Renal cortical epithelial cell (primary cell): ENCODE measurements around the gene NPPB. TPM values are rescaled to one million over a fixed set of nuclear protein-coding genes. Genes with fewer than 3 reads are reported as not detected.

Experiments used
- DNase-seq: peaks from one replicate; pipeline ENCODE4 v3.0.0-alpha.2; 2011; ENCODE audit warnings: low read depth
- total RNA-seq: library from RNA; depleted of rRNA; stranded (reverse); fragments of >200 nt; gene quantifications from 2 replicates; pipeline ENCODE4 v1.2.3, GENCODE V29; 2014

Gene NPPB
- total RNA-seq, 1 donor from 2014 or later = not detected

GRCh38 chr1:11880911-11881748, 22.4 kb upstream of the NPPB start:
- no peak for DNase-seq

GRCh38 chr1:11880181-11880575, 21.4 kb upstream of the NPPB start:
- DNase-seq = no peak

- no peak for DNase-seq
Measured at GRCh38 chr1:11879311-11880180, 20.8 kb upstream of the NPPB start.

DNA sequence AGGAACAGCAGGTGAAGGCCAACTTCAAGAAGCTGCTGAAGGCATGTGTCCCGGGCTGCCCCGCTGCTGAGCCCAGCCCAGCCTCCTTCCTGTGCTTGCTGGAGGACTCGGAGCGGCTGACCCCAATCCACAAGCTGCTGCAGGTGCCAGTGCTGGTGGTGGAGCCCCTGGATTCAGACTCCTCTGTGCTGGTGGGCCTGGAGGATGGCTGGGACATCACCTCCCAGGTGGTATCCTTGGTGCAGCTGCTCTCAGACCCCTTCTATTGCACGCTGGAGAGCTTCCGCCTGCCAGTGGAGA, 20.1 kb upstream of the NPPB start:
- no peak for DNase-seq

DNA sequence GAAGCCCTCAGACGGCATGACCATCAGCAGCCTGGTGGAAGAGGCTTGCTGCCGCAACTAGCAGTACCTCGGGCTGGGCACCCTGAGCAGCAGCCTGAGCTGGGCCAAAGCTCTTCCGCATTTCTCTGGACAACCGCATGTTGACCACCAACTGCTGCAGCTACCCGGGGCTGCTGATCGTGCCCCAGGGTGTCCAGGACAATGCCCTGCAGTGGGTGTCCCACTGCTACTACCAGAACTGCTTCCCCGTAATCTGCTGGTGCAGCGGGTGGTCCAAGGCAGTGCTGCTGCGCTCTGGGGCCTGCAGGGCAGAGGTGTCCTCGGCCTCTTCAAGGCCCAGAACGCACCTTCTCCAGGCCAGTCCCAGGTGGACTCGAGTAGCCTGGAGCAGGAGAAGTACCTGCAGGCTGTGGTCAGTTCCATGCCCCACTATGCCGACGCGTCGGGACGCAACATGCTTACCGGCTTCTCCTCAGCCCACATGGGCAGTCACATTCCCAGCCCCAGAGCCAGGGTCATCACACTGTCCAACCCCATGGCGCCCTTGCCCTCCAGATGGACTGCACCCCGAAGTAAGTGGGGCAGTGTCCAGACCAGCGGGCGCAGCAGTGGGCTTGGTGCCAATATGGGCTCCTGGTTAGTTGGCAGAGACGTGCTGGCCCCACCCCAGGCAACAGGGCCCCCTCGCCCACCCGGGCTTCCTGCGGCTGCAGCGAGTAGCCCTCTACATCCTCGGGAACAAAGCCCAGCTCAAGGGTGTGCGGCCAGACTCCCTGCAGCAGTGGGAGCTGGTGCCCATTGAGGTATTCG, 19.5 kb upstream of the NPPB start:
- DNase-seq = no peak

GRCh38 chr1:11877074-11877473, 18.3 kb upstream of the NPPB start:
- DNase-seq = no peak

GRCh38 chr1:11875094-11875493, 16.3 kb upstream of the NPPB start:
- DNase-seq = no peak

GRCh38 chr1:11874624-11875023, 15.9 kb upstream of the NPPB start:
- DNase-seq = no peak

GRCh38 chr1:11874258-11874562, 15.5 kb upstream of the NPPB start:
- no peak for DNase-seq

- DNase-seq = peak; percentile 23
Measured at GRCh38 chr1:11873395-11874257, 14.9 kb upstream of the NPPB start.

- DNase-seq = no peak
Measured at GRCh38 chr1:11872545-11872944, 13.8 kb upstream of the NPPB start.

GRCh38 chr1:11869650-11870207, 11.0 kb upstream of the NPPB start:
- no peak for DNase-seq

DNA sequence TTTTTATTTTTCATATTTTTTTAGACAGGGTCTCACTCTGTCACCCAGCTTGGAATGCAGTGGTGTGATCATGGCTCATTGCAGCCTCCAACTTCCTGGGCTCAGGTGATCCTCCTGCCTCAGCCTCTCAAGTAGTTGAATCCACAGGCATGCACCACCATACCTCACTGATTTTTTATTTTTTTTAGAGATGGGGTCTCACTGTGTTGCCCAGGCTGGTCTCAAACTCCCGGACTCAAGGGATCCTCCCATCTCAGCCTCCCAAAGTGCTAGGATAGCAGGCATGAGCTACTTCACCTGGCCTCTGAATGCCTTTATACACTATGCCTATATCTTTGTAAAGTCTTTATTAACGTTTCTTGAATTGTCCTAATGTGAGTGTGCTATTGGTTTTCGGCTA, 10.4 kb upstream of the NPPB start:
- DNase-seq = no peak

DNA sequence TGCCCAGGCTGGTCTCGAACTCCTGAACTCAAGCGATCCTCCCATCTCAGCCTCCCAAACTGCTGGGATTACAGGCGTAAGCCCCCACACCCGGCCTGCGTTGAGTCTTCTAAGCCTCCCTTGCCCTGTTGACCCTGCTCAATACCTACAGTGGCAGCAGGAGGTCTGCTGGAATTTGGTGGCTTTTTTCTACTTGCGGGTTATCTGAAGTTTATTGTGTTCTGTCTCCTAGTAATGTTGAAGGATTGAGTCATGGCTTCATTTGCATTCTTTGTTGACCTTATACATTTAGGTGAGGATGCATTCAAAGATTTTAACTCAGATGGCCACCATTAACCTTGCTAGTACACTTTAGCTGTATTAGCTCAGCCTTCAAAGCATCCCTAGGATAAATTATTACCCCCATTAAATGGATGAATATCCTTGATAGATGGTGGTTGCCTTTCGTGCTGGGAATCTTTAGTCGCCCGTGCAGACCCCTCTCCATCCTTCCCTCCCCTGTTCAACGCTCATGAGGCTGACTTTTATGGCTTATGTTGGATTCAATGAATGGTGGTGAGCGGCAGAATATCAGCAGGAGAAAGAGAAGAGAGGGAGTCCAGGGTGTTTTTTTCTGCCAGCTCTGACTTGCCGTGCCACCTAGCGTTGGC, 9.7 kb upstream of the NPPB start:
- no peak for DNase-seq

DNA sequence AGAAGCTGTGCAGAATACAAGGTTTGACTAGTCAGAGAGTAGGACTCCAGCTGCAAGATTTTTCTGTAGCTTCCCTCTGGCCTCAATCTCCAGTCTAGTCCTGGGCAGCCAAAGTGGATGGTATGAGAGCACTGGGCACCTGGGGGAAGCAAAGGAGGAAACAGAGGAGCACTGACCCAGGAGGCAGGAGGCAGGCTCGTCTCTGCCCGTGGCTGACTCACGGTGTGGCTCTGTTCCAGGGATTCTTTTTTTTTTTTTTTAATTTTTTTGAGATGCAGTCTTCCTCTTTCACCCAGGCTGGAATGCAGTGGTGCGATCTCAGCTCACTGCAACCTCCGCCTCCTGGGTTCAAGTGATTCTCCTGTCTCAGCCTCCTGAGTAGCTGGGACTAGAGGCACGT, 4.1 kb upstream of the NPPB start:
- DNase-seq = peak; percentile 14

GRCh38 chr1:11860587-11860986, 1.8 kb upstream of the NPPB start:
- DNase-seq = no peak

- DNase-seq = no peak
Measured at GRCh38 chr1:11860083-11860482, 1.3 kb upstream of the NPPB start.

DNA sequence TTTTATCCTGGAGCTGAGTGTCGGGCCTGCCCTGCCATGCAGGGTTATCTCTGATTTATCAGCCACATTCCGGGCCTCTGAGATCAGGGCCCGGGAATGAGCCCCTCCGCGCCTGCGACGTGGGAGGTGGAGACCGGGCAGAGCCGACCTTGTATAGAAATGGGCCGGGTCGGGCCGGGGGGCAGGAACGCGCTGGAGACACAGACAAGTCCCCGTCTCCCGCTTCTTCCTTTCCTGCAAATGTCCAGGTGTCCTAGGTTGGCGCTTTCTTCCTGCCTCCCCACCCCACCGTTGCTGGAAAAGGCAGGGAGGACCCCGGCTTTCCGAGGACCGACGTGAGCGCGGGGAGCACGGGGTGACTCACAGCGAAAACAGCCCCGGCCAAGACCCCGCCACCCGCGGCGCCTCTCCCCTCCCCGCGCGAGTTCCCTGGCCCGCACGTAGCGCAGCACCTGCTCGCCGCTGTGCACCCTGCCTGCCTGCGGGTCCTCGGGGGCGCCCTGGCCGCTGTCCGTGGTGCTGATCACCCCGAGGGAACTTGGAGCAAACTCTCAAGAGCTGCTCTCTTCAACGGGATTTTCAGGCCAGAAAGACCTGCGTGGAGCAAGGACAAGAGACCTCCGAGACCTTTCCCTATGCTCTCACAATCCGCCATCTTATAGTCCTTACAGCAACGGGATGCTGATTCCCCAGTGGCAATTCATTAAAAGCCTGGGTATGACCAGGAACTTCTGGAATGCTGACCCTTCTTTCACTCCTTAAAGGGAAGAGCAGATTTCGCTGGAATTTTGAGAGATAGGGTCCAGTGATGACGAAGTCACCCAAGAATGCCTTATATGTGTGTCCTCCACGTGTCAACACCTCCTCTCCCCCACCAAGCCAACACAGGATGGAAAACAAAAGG, 475 bp upstream of the NPPB start:
- peak; percentile 37 for DNase-seq

GRCh38 chr1:11858158-11858557, 587 bp downstream of the NPPB start:
- no peak for DNase-seq
